GM10266 (cell line): ENCODE measurements around the gene CTU2.

ENCODE experiments used
- DNase-seq: peaks from one replicate; pipeline ENCODE4 v3.0.0; 2012; ENCODE audit errors: extremely low spot score
- TF ChIP-seq, protein P1 (sequence below): IDR thresholded peaks from 2 replicates; pipeline ENCODE4 v1.5.1; 2012; ENCODE audit warnings: mild to moderate bottlenecking, low read depth; ENCODE audit not compliant: control insufficient read depth, insufficient read depth; ENCODE audit errors: missing control alignments

Gene CTU2

DNA sequence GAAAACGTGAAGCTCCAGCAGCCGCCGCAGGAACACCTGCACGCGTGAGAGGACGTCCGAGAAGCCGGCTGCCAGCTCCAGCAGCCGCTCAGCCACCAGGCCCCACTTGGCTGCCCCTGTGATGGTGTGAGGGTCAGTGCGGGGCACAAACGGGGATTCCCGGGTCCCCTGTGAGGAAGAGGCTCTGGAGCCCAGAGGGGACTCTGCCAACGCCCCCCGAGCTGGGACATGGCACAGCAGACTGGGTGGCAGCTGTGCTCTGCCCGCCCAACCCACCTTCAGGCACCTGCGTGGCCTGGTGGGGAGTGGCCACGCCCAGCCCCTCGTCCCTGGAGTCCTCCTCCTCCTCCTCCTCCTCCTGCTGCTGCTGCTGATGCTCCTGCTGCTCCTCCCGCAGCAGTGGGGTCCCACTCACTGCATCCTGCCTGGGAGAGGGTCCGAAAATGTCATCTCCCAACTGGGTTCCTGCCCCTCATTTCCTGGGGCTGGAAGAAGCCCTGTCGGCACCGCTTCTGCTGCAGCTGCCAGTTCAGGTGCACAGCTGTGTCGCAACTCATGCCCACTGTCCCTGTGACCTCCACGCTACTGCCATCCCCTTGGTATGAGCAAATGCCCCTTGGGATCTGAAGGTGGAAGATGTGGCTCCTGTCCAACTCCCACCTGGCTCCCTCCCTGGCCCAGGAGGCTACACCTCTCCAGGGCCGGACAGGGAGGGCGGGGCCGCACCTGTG is 27.5 kb downstream of the CTU2 start:
- DNase-seq = no peak

DNA sequence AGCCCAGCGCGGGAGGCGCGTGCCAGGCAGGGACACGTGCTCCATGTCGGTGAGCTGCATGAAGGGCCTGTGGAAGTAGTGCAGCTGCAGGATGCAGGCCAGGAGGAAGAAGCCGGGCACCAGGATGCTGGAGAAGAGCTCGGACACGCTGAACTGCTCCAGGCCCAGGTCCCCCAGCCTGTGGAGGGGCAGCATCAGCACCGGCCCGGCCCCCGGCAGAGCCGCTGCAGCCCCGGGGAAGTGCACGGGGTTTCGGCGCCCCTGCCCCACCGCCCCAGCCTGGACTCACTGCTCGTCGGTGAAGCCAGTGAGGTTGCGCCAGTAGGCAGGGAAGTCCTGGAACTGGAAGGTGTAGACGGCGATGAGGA is 28.0 kb downstream of the CTU2 start:
- no peak for DNase-seq
- TF ChIP-seq, protein P1, sequence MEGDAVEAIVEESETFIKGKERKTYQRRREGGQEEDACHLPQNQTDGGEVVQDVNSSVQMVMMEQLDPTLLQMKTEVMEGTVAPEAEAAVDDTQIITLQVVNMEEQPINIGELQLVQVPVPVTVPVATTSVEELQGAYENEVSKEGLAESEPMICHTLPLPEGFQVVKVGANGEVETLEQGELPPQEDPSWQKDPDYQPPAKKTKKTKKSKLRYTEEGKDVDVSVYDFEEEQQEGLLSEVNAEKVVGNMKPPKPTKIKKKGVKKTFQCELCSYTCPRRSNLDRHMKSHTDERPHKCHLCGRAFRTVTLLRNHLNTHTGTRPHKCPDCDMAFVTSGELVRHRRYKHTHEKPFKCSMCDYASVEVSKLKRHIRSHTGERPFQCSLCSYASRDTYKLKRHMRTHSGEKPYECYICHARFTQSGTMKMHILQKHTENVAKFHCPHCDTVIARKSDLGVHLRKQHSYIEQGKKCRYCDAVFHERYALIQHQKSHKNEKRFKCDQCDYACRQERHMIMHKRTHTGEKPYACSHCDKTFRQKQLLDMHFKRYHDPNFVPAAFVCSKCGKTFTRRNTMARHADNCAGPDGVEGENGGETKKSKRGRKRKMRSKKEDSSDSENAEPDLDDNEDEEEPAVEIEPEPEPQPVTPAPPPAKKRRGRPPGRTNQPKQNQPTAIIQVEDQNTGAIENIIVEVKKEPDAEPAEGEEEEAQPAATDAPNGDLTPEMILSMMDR = no peak

More for the DNA sequence above, 27.5 kb downstream of the CTU2 start:
- TF ChIP-seq, protein P1 = no peak

DNA sequence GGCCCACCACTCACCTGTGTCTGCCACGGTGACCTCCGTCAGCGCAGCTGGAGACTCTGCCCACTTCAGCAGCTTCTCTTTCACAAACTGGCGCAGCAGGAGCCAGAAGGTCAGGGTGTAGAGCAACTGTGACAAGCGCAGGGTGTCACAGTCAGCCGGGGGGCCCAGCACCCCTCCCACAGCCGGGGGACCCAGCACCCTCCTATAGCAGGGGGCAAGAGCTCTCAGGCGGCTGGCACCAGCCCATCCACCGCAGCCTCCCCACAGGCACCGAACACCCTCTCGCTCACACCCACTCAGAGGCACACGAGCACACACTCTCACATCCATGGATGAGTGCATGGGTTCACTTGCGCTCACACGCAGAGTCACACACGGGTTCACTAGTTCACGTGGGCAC is 28.8 kb downstream of the CTU2 start:
- TF ChIP-seq, protein P1 = no peak
- no peak for DNase-seq

DNA sequence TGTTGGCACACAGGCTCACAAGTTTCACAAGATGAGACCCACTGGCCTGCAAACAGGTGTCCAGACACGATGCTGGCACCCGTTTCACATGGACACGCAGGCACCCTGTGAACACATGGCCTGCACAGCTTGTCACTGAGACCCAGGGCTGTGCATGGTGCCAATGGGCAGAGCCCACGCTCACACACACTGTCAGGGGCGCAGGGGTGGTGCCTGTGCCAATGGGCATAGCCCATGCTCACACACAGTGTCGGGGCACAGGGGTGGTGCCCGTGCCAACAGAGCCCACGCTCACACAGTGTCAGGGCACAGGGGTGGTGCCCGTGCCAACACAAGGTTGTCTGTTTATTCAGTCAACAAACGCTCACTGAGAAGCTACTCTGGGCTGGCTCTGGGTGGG is 29.3 kb downstream of the CTU2 start:
- TF ChIP-seq, protein P1 = no peak
- DNase-seq = no peak

DNA sequence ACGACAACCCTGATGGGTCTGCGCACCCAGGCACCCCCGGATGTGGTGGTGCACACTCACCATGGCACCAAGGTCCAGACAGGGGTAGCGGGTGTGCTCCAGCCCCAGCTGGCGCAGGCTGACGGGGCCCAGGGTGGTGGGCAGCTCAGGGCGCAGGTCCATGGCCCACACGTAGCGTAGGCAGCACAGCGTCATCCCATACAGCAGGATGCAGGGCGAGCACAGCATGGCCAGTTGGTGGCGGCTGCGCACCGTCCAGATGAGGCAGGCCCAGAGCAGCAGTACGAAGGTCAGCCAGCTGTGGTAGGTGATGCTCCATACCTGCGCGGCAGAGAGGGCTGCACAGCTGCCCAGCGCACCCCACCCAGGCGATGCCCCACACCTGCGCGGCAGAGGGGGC is 29.8 kb downstream of the CTU2 start:
- DNase-seq = no peak
- TF ChIP-seq, protein P1 = peak; percentile 5

DNA sequence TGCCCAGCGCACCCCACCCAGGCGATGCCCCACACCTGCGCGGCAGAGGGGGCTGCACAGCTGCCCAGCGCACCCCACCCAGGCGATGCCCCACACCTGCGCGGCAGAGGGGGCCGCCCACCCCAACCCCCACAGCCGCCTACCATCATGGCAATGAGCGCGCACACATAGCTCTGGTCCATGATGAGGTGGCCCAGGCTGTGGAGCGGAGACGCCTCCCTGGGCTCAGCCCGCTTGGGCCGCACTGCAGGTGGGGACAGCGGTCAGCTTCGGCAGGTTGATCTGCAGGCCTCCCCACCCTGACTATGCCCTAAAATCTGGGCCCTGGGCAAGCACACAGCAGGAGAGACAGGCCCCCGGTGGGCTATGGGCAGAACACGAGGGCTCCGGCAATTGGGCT is 30.2 kb downstream of the CTU2 start:
- DNase-seq = no peak
- TF ChIP-seq, protein P1 = no peak

DNA sequence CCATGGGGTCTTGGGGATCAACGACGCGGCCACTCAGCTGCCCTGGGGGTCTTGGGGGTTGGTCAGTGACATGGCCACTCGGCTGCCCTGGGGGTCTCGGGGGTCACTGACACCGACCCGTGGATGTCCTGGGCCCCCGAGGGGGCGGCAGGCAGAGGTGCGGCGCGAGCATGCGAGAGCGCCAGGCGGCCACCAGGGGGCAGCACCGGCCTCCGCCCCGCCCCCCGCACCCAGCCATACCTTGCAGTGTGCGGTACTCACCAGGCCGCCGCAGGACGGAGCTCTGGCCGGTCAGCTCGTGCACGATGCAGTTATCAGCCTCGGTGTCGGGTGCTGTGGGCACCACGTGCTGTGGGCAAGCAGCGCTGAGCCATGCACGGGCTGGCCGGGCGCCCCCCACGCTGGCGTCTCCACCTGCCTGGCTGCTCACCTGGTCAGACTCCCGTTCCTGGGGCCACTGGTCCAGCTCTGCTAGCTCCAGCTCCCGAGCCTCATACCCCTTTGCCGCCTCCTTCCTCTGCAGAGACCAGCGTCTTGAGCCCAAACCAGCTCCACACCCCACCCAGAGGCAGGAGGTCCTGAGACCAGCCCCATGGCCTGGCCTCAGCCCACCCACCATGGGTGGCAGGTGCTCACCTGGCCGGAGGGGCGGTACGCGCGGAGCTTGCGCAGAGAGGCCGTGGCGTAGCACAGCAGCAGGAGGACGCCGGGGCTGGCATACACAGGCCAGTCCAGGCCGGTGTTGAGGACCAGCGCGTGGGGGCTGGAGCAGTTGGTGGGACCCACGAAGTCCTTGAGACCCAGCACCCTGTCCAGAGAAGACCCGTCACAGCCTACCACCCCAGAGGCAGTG is 31.2 kb downstream of the CTU2 start:
- DNase-seq = peak; percentile 90

More for the DNA sequence above, 31.2 kb downstream of the CTU2 start:
- TF ChIP-seq, protein P1 = peak; percentile 94
